NK-92 (cell line): ENCODE measurements around the gene CCT2.

Source experiments
- DNase-seq: peaks from one replicate; lab custom pipeline; 2025; ENCODE audit not compliant: unreplicated experiment; lab: John Stamatoyannopoulos, UW

CCT2 gene

GRCh38 chr12:69585189-69586062 is at the start of gene CCT2:
TSS of gene CCT2 (plus strand) at chr12:69585459. CDS start at chr12:69585522, 63 bp downstream.
- DNase-seq, result peak; percentile 81

GRCh38 chr12:69540987-69541386 is 44.3 kb upstream of the CCT2 start:
- no peak for DNase-seq

GRCh38 chr12:69544087-69544486 is 41.2 kb upstream of the CCT2 start:
- DNase-seq, result no peak

- no peak for DNase-seq
Measured at GRCh38 chr12:69545081-69545480, 40.2 kb upstream of the CCT2 start.

- DNase-seq, result no peak
Measured at GRCh38 chr12:69546693-69547438, 38.4 kb upstream of the CCT2 start.

GRCh38 chr12:69548687-69549086 is 36.6 kb upstream of the CCT2 start:
- no peak for DNase-seq

- no peak for DNase-seq
Measured at GRCh38 chr12:69550569-69551350, 34.5 kb upstream of the CCT2 start.

- DNase-seq, result no peak
Measured at GRCh38 chr12:69553628-69554248, 31.5 kb upstream of the CCT2 start.

GRCh38 chr12:69555461-69555860 is 29.8 kb upstream of the CCT2 start:
- no peak for DNase-seq

GRCh38 chr12:69556383-69556782 is 28.9 kb upstream of the CCT2 start:
- DNase-seq, result no peak

- DNase-seq, result no peak
Measured at GRCh38 chr12:69563166-69563762, 22.0 kb upstream of the CCT2 start.

- no peak for DNase-seq
Measured at GRCh38 chr12:69566603-69567002, 18.7 kb upstream of the CCT2 start.

GRCh38 chr12:69569236-69569635 is 16.0 kb upstream of the CCT2 start:
- no peak for DNase-seq

- DNase-seq, result no peak
Measured at GRCh38 chr12:69570000-69570516, 15.2 kb upstream of the CCT2 start.

GRCh38 chr12:69570545-69571399 is 14.5 kb upstream of the CCT2 start:
- DNase-seq, result no peak

GRCh38 chr12:69575346-69575745 is 9.9 kb upstream of the CCT2 start:
- no peak for DNase-seq

GRCh38 chr12:69578283-69578682 is 7.0 kb upstream of the CCT2 start:
- DNase-seq, result no peak

GRCh38 chr12:69579029-69579428 is 6.2 kb upstream of the CCT2 start:
- no peak for DNase-seq

GRCh38 chr12:69580074-69580473 is 5.2 kb upstream of the CCT2 start:
- no peak for DNase-seq
